ENCODE data around the gene LGALS3BP.

The LGALS3BP gene

DNA sequence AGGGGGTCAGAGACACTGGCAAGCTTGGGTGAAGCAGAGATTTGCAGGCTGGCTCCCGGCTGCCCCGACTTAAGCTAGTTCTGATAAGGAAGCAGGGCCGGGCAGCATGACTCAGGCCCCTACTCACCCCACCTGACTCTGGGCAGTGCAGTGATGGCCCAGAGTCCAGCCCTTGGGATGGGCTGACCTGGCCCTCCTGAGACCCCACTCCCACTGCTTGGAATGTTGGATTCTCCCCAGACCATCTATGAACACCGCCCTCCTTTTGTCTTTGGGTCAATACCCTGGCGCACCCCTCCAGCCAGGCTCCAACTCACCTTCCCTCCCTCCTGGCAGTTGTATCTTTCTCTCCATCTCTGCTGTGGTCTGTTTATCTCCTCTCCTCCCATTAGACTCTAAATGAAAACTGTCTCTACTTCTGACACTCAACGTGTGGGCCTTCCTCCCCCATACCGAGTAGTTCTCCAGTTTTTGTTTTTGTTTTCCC, 21.0 kb downstream of the LGALS3BP start:
- no peak for DNase-seq (ENCODE audit: extremely low read depth, low read depth)
- no peak overlapping the region for H3K4me3 ChIP-seq (replicated peaks; ENCODE audit: low read depth, low read length)
- TF ChIP-seq, protein P1, sequence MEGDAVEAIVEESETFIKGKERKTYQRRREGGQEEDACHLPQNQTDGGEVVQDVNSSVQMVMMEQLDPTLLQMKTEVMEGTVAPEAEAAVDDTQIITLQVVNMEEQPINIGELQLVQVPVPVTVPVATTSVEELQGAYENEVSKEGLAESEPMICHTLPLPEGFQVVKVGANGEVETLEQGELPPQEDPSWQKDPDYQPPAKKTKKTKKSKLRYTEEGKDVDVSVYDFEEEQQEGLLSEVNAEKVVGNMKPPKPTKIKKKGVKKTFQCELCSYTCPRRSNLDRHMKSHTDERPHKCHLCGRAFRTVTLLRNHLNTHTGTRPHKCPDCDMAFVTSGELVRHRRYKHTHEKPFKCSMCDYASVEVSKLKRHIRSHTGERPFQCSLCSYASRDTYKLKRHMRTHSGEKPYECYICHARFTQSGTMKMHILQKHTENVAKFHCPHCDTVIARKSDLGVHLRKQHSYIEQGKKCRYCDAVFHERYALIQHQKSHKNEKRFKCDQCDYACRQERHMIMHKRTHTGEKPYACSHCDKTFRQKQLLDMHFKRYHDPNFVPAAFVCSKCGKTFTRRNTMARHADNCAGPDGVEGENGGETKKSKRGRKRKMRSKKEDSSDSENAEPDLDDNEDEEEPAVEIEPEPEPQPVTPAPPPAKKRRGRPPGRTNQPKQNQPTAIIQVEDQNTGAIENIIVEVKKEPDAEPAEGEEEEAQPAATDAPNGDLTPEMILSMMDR (IDR thresholded peaks at IDR 0.05; ENCODE audit: low read depth, low read length, missing control alignments): no peak

DNA sequence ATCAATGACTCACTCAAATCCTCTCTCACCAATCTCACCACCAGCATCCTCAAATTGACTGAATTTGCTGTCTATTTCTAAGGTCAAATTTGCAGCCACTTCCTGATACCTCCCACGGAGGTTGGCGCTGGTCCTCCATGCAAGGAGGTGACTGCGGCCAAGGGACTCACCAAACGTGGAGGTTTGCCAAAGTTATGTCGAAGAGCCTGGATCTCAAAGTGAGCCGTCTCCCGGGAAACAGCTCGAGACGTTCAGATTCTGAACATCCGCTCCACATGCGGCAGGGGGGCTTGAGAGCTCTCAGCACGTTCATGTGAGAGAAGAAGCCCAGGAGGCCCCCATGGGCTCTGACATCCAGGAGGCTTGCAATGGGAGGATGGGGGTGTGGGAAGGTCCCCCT, 22.6 kb downstream of the LGALS3BP start:
- no peak for DNase-seq (ENCODE audit: extremely low read depth, low read depth)
- H3K4me3 ChIP-seq (replicated peaks; ENCODE audit: low read depth, low read length): no peak overlapping the region
- TF ChIP-seq, protein P1 (IDR thresholded peaks at IDR 0.05; ENCODE audit: low read depth, low read length, missing control alignments): no peak

DNA sequence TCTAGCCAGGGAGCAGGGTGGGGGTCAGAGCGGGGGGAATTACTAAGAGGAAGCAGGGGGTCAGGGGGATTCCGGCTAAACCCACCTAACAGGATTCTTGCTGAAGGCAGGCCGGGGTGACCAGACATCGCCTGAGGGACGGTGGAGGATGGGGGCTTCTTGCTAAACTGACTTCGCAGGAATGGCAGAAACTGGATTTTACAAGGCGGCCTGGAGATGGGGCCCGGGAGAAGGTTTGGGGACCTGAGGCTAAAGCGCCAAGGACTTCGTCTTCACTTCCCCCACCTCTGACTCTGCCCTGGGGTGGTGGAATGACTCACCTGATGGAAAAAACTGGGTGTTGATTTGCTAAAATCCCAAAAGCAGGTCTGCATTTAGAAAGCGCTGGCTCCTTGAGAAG, 23.5 kb downstream of the LGALS3BP start:
- no peak overlapping the region for H3K4me3 ChIP-seq (replicated peaks; ENCODE audit: low read depth, low read length)
- TF ChIP-seq, protein P1 (IDR thresholded peaks at IDR 0.05; ENCODE audit: low read depth, low read length, missing control alignments): no peak

DNA sequence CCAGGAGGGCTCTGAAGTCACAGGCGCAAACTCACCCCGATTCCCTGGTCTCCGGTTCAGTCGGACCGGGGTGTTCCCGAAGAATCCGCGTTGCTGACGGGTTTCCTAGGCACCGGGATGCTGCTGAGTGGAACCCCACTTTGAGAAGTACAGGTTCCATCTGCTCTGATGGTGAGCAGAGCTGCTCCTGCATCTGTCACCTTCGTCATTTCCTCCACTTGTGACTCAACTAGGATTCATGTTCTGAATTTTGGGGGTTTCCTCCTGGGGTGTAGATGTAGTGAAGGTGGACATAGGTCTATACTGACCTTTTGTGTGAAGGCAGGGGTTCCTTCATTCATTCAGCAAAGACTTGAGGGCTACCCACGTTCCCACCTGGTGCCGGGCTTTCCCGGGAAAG, 25.0 kb downstream of the LGALS3BP start:
- no peak overlapping the region for H3K4me3 ChIP-seq (replicated peaks; ENCODE audit: low read depth, low read length)
- TF ChIP-seq, protein P1 (IDR thresholded peaks at IDR 0.05; ENCODE audit: low read depth, low read length, missing control alignments): no peak
- no peak for DNase-seq (ENCODE audit: extremely low read depth, low read depth)

More for the DNA sequence above, 23.5 kb downstream of the LGALS3BP start:
- DNase-seq (ENCODE audit: extremely low read depth, low read depth): no peak

DNA sequence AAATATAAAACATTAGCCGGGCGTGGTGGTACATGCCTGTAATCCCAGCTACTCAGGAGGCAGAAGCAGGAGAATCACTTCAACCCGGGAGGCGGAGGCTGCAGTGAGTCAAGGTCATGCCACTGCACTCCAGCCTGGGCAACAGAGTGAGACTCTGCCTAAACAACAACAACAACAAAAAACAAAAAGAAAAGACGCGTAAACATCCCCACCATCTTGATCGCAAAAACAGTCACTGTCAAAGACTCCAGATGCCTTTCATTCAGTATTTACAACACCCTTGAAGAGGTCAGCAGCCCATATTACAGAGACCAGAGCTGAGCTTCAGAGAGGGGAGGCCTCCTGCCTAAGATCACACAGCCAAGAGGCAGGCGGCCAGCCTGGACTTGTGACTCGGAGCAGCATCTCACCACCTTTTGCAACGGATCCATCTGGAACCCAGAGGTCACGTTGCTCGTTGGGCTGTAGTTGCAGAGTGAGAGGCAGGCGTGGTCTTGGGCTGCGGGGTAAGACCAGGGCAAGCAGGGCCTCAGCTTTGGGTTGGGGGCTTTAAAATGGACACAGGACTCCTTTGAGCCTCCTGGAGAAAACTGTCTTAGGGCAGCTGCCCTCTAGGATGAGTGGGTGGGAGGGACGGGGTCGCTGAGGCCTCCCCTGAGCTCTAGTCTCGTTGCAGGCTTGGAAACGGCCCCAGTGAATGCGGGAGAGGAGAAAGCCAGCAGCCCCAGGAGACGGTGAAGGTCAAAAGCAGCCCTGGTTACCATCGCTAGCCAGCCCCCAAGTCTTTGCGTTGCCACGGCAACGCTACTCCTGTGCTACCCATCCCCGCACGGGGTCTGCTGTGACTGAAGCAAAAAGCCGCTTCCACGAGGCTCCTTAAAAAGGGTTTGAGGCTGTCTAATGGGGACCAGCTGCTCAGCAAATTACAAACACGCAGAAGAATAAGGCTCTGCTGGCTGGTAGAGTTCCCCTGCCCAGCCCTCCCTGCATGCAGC, 26.1 kb downstream of the LGALS3BP start:
- H3K4me3 ChIP-seq (replicated peaks; ENCODE audit: low read depth, low read length): no peak overlapping the region
- TF ChIP-seq, protein P1 (IDR thresholded peaks at IDR 0.05; ENCODE audit: low read depth, low read length, missing control alignments): no peak

DNA sequence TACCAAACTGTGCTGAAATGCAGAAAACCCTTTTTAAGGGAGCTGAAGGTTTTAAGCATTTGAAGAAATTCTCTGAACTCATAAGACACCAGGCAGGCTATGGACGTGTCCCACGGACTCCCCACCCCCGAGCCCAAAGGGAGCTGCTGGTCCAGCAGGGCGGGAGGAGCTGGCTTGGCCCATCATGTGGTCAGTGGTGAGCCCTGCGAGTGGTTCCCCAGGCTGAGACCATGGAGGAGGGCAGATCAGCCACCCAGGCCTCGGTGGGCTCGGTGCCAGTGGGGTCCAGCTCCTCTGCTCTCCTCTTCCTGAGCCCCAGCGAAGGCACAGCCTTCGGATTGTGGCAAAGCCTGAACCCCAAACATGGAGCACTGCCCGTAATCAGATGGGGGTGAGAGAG, 27.0 kb downstream of the LGALS3BP start:
- no peak for DNase-seq (ENCODE audit: extremely low read depth, low read depth)
- TF ChIP-seq, protein P1 (IDR thresholded peaks at IDR 0.05; ENCODE audit: low read depth, low read length, missing control alignments): no peak
- H3K4me3 ChIP-seq (replicated peaks; ENCODE audit: low read depth, low read length): no peak overlapping the region

More for the DNA sequence above, 26.1 kb downstream of the LGALS3BP start:
- no peak for DNase-seq (ENCODE audit: extremely low read depth, low read depth)
